Spleen (tissue), 11 donors: ENCODE results near the gene VGLL3. TPM values are rescaled to one million over a fixed set of nuclear protein-coding genes. Genes with fewer than 3 reads are reported as not detected.

Experiments used
- DNase-seq: peaks from one replicate; pipeline ENCODE4 v3.0.0-alpha.2; 2020
- H3K27ac ChIP-seq, 8 donors: fragments of 200-600 bp; sonication (generic) in 7 of 8; 1 replicate in 4 of 8; 2 replicates in 4 of 8; pipeline versions ENCODE4 v1.5.0 to v1.8.0; 2016 to 2021; ENCODE audit warnings: inconsistent platforms in 4 of 8, mild to moderate bottlenecking in 4 of 8, moderate library complexity in 1 of 8
- H3K27me3 ChIP-seq, 7 donors: fragments of 200-600 bp; sonication (generic) in 6 of 7; replicated peaks in 1 of 7; 1 replicate in 4 of 7; 2 replicates in 3 of 7; pipeline versions ENCODE4 v1.5.0 to v1.8.0; 2016 to 2021; ENCODE audit warnings: inconsistent platforms in 3 of 7, mild to moderate bottlenecking in 1 of 7
- H3K36me3 ChIP-seq, 6 donors: fragments of 200-600 bp; sonication (generic) in 5 of 6; 1 replicate in 4 of 6; 2 replicates in 2 of 6; pipeline versions ENCODE4 v1.5.0 to v1.8.0; 2016 to 2021; ENCODE audit warnings: inconsistent platforms in 2 of 6
- H3K4me1 ChIP-seq, 6 donors: fragments of 200-600 bp; sonication (generic) in 5 of 6; 1 replicate in 3 of 6; 2 replicates in 3 of 6; pipeline versions ENCODE4 v1.5.0 to v1.8.0; 2016 to 2021; ENCODE audit warnings: inconsistent platforms in 3 of 6
- H3K4me3 ChIP-seq, 8 donors: fragments of 200-600 bp; sonication (generic) in 7 of 8; 1 replicate in 4 of 8; 2 replicates in 4 of 8; pipeline versions ENCODE4 v1.5.0 to v1.8.0; 2016 to 2021; ENCODE audit warnings: inconsistent platforms in 4 of 8, mild to moderate bottlenecking in 4 of 8, moderate library complexity in 2 of 8
- H3K9me3 ChIP-seq, 8 donors: fragments of 200-600 bp; sonication (generic) in 7 of 8; 1 replicate in 4 of 8; 2 replicates in 4 of 8; pipeline versions ENCODE4 v1.5.0 to v1.8.0; 2016 to 2021; ENCODE audit warnings: inconsistent platforms in 4 of 8
- POLR2A ChIP-seq, 3 donors: fragments of 450-650 bp; IDR thresholded peaks; one replicate each; pipeline ENCODE4 v1.5.1; 2017; ENCODE audit warnings: antibody characterized with exemption in 3 of 3, mild to moderate bottlenecking in 1 of 3
- POLR2AphosphoS5 ChIP-seq, 3 donors: sonication (generic); formaldehyde crosslinking; IDR thresholded peaks; one replicate each; pipeline ENCODE4 v1.5.1; 2017; ENCODE audit warnings: antibody characterized with exemption in 3 of 3
- WGBS, 5 donors: extraction: QIAGEN DNeasy Blood & Tissue Kit in 3 of 5; methylation state at CpG; one replicate each; pipeline versions ENCODE4 v1.1.5 to v1.1.7; 2013 to 2018; 5-methylcytosine and 5-hydroxymethylcytosine counted together
- intact Hi-C: fragments of 100-400 bp; cut with DNase I; formaldehyde crosslinking; loops from one replicate; pipeline ENCODE4 v1.15.0; 2023; ENCODE audit warnings: low total_unique reads
- polyA plus RNA-seq, 3 donors: library from polyadenylated mRNA; stranded (reverse); fragments of 200-250 nt; gene quantifications; one replicate each; pipeline ENCODE4 v1.2.1, GENCODE V29; 2013
- total RNA-seq, 7 donors: library from RNA; depleted of rRNA in 3 of 7; stranded (reverse); fragments of >200 nt in 3 of 7; fragmentation: NEBNext Ultra II Directional in 4 of 7; extraction: Animal tissue kit (Norgen Biotek cat#: 25700) in 4 of 7; gene quantifications; one replicate each; pipeline versions ENCODE4 v1.1.0 to v1.2.1, GENCODE V29; 2016 to 2021
- TF ChIP-seq, protein P1 (sequence below), 11 experiments: fragments of 200-600 bp in 7 of 11; fragments of 450-650 bp in 4 of 11; sonication (generic) in 4 of 11; IDR thresholded peaks in 8 of 11; conservative IDR thresholded peaks in 3 of 11; 1 replicate in 7 of 11; 2 replicates in 4 of 11; pipeline versions ENCODE4 v1.4.0 to v1.8.0; 2016 to 2021; ENCODE audit warnings: antibody characterized with exemption in 11 of 11, inconsistent platforms in 4 of 11, mild to moderate bottlenecking in 1 of 11
- donor health status: healthy with polysubstance abuse.
- donor health status: DM: no; HTN: no; CAD: no; lungs with moderate emphysema.
- donor health status: DM: no; HTN: no; CAD: no.
- donor health status: Bipolar disorder and iron deficiency.
- donor health status: healthy.
- donor health status: DM: no; HTN: no; CAD: no.
- donor health status: DM: yes; HTN: yes; CAD: no.

Gene VGLL3
- total and polyA plus RNA-seq, 10 donors = 0.26 to 9.9 (median 2.2) TPM

DNA sequence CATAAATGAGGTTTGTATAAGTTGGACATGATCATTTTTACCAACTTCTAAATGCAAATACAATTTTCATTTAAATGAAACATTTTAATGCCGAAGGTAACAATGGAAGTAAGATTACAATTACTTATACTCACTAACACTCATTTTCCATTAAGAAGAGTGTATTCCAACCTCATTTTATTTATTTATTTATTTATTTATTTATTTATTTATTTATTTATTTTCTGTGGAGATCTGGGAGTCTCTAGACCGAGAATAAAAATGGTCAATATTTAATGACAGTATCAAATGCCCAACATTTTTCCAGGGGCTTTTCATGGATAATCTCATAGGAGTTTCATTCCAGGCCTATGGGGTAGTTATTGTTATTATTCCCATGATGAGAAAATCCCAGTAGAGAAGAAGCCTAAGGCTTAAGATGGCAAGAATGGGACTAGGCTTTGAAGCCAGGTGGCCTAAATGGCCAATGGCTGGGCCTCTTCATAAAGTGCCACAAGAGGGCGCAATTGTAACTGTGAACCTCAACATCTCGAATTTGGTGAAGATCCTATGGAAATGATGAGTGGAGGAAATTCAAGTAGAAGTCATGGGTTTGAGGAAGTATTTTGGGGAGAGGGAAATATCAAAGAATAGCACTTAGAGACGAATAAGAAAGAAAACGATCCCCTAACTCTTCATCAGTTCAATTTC lies 21.3 kb downstream of the VGLL3 start:
- DNase-seq = no peak
- intact Hi-C loops = no loop called here
- H3K9me3 ChIP-seq = no peaks in the 10 kb centered on the region
- H3K4me3 ChIP-seq = no peak overlapping the region
- peaks cover 0 to 6% (median 0%) of the 10 kb centered on the region in 6 donors for H3K36me3 ChIP-seq
- no peaks in the 10 kb centered on the region for H3K27me3 ChIP-seq
- H3K27ac ChIP-seq = no peak overlapping the region
- no peaks in the 10 kb centered on the region for H3K4me1 ChIP-seq
- WGBS, 5 donors = 46 to 55% (median 52%) methylated on average over 6 of the region's 6 CpGs
- TF ChIP-seq, protein P1, sequence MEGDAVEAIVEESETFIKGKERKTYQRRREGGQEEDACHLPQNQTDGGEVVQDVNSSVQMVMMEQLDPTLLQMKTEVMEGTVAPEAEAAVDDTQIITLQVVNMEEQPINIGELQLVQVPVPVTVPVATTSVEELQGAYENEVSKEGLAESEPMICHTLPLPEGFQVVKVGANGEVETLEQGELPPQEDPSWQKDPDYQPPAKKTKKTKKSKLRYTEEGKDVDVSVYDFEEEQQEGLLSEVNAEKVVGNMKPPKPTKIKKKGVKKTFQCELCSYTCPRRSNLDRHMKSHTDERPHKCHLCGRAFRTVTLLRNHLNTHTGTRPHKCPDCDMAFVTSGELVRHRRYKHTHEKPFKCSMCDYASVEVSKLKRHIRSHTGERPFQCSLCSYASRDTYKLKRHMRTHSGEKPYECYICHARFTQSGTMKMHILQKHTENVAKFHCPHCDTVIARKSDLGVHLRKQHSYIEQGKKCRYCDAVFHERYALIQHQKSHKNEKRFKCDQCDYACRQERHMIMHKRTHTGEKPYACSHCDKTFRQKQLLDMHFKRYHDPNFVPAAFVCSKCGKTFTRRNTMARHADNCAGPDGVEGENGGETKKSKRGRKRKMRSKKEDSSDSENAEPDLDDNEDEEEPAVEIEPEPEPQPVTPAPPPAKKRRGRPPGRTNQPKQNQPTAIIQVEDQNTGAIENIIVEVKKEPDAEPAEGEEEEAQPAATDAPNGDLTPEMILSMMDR (IDR thresholded peaks at IDR 0.05 in 8 of 11, conservative IDR thresholded peaks at IDR 0.05 in 3 of 11) = peak in 7 of 11 experiments; percentile 17 to 59 (median 51)
- TF ChIP-seq POLR2A (IDR thresholded peaks at IDR 0.05) = no peak

DNA sequence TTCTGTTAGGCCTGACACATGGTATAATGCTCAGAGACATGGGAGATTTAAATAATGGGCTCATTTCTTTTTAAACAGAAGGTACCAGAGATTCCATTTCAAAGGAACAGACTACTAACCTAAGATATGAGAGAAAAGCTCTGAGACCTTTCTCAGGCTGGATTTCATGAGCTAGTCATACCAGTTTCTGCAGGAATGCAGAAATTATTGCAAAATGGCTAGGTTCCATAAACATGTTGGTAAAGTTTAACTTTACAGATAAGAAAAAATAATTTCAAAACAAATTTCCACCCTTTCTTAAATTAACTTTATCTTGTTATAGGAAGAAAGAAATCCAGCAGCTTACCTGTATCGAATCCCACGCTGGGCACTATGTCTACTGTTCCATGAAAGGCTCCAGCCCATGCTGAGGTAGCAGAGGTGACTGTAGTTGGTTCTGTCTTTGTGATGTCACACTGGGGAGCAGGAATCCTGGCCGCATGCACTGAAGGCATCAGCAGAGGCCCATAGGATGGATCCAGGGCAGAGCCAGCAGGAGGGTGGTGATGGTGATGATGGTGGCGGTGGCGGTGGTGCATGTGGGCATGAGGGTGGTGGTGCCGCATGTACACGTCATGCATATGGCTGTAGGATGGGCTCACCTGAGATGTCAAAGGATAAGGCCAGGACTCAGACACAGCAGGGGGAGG lies 22.6 kb downstream of the VGLL3 start:
- Histone ChIP-seq H3K27ac (no peak overlapping the region), H3K4me1 (no peaks in the 10 kb centered on the region), H3K9me3 (peaks cover 0 to 4% (median 0%) of the 10 kb centered on the region in 8 donors), H3K36me3 (peaks cover 0 to 6% (median 0%) of the 10 kb centered on the region in 6 donors), H3K4me3 (no peak overlapping the region), H3K27me3 (no peaks in the 10 kb centered on the region)
- no peak for DNase-seq
- intact Hi-C loops = no loop called here
- 90 to 95% (median 94%) methylated on average over 7 of the region's 7 CpGs for WGBS, 5 donors
- no peak for TF ChIP-seq POLR2AphosphoS5 (IDR thresholded peaks at IDR 0.05)

DNA sequence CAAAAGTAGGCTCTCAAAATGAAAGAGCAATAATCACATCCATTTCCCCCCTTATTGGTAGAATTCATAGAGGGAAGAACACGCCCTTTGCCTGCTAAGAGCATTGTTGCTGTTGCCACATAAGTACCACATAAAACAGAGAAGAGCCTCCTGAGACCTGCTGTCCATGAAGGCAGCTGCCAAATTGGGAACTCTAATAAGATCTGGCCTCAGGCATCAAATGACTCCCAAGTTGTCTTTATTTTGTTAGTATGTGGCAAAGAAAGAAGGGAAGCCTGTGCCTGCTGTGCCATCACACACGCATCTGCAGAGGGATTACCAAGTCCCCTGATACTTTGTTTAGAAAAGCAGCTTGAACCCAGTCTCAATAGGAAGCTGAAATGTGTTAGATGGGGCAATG lies 23.9 kb downstream of the VGLL3 start:
- intact Hi-C loops = no loop called here
- 63 to 82% (median 69%) methylated on average over 2 of the region's 2 CpGs for WGBS, 5 donors
- DNase-seq = no peak
- Histone ChIP-seq H3K27me3 (no peaks in the 10 kb centered on the region), H3K9me3 (peaks cover 0 to 4% (median 0%) of the 10 kb centered on the region in 8 donors), H3K4me3 (no peak overlapping the region), H3K4me1 (no peaks in the 10 kb centered on the region), H3K27ac (no peak overlapping the region), H3K36me3 (peaks cover 0 to 6% (median 0%) of the 10 kb centered on the region in 6 donors)
- no peak for TF ChIP-seq POLR2A (IDR thresholded peaks at IDR 0.05)

DNA sequence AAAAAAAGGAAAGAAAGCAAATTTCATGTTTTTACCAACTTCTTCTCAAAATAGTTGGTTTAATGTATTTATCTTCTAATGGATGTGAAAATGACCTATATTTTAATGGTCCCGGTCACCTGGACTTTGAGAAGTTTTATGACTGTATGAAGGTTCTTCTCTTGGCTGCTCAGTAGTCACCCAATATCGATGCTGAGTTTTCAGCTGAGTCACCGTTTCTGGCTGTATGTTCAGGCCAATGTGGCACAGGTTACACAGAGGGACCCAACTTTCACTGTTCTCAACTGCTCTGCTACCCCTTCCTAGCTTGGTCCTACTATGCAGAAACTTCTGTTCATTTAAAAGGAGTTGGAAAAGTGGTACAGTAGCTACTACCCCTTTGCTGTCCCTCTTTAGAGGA lies 25.8 kb downstream of the VGLL3 start:
- no peak for DNase-seq
- Histone ChIP-seq H3K27ac (no peak overlapping the region), H3K4me3 (no peak overlapping the region), H3K36me3 (peaks cover 0 to 6% (median 0%) of the 10 kb centered on the region in 6 donors), H3K4me1 (no peaks in the 10 kb centered on the region), H3K9me3 (peaks cover 0 to 4% (median 0%) of the 10 kb centered on the region in 8 donors), H3K27me3 (no peaks in the 10 kb centered on the region)
- 80 to 97% (median 87%) methylated on average over 3 of the region's 3 CpGs for WGBS, 5 donors
- intact Hi-C loops = no loop called here
- TF ChIP-seq POLR2AphosphoS5 (IDR thresholded peaks at IDR 0.05) = no peak
- TF ChIP-seq, protein P1 (IDR thresholded peaks at IDR 0.05 in 8 of 11, conservative IDR thresholded peaks at IDR 0.05 in 3 of 11) = no peak

DNA sequence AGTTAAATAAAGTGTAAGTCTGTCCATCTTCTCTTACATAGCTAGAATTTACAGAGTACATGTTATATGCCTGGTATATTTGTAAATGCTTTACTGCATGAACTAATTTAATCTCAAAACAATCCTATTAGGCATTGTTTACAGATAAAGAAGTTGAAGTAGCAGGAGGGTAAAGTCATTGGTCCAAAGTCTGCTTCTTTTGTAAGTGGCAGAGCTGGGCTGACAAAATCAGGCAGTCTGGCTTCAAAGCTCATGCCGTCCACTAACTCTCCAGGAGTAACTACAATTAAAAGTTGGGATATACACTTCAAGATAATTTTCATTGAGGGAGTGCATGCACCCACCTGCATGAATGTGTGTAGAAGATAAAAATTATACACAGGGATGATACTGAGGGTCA lies 27.3 kb downstream of the VGLL3 start:
- H3K27me3 ChIP-seq = no peaks in the 10 kb centered on the region
- H3K4me3 ChIP-seq = no peak overlapping the region
- H3K4me1 ChIP-seq = no peaks in the 10 kb centered on the region
- H3K27ac ChIP-seq = no peak overlapping the region
- no peak for TF ChIP-seq POLR2AphosphoS5 (IDR thresholded peaks at IDR 0.05)
- no peak for TF ChIP-seq POLR2A (IDR thresholded peaks at IDR 0.05)
- TF ChIP-seq, protein P1 (IDR thresholded peaks at IDR 0.05 in 8 of 11, conservative IDR thresholded peaks at IDR 0.05 in 3 of 11) = no peak
- 19 to 97% (median 92%) methylated on average over 1 of the region's 1 CpG for WGBS, 5 donors
- DNase-seq = no peak
- H3K36me3 ChIP-seq = peaks cover 0 to 4% (median 0%) of the 10 kb centered on the region in 6 donors
- peaks cover 0 to 4% (median 0%) of the 10 kb centered on the region in 8 donors for H3K9me3 ChIP-seq
- intact Hi-C loops = no loop called here
